Measurements from ENCODE around the gene LGALS7B. TPM values are rescaled to one million over a fixed set of nuclear protein-coding genes. Genes with fewer than 3 reads are reported as not detected.
A peak's percentile ranks its signal among the peaks of the same experiment; 100 is the strongest.
"Not testable (repeated sequence)": the region's sequence is repeated elsewhere in the genome, so short reads cannot be mapped to it uniquely, and the experiment has no call there.

Gene LGALS7B
- total and polyA plus RNA-seq, 10 donors = 1.1 to 167 (median 33.5) TPM; not detected in 3

DNA sequence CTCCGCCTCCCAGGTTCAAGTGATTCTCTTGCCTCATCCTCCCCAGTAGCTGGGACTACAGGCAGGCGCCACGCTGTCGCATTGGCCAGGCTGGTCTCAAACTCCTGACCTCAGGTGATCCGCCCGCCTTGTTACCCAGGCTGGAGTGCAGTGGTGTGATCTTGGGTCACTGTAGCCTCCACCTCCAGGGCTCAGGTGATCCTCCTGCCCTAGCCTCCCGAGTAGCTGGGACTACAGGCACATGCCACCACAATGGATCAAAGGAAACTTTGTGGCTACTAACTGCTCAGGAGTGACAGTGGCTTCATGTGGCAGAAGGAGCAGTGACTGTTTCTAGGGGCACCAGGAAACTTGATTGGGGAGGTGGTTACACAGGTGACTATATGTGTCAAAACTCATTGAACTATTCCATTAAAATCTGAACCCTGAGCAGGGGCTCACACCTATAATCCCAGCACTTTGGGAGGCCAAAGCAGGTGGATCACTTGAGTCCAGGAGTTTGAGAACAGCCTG is 3.8 kb upstream of the LGALS7B start:
- peaks cover 0 to 4% (median 0%) of the 10 kb centered on the region in 7 donors for H3K27me3 ChIP-seq (replicated peaks in 1 of 7)
- WGBS, 5 donors = 91 to 98% (median 95%) methylated on average over 6 to 7 of the region's 7 CpGs
- no peak overlapping the region for H3K27ac ChIP-seq
- no peaks in the 10 kb centered on the region for H3K36me3 ChIP-seq
- no peaks in the 10 kb centered on the region for H3K9me3 ChIP-seq
- TF ChIP-seq, protein P1, sequence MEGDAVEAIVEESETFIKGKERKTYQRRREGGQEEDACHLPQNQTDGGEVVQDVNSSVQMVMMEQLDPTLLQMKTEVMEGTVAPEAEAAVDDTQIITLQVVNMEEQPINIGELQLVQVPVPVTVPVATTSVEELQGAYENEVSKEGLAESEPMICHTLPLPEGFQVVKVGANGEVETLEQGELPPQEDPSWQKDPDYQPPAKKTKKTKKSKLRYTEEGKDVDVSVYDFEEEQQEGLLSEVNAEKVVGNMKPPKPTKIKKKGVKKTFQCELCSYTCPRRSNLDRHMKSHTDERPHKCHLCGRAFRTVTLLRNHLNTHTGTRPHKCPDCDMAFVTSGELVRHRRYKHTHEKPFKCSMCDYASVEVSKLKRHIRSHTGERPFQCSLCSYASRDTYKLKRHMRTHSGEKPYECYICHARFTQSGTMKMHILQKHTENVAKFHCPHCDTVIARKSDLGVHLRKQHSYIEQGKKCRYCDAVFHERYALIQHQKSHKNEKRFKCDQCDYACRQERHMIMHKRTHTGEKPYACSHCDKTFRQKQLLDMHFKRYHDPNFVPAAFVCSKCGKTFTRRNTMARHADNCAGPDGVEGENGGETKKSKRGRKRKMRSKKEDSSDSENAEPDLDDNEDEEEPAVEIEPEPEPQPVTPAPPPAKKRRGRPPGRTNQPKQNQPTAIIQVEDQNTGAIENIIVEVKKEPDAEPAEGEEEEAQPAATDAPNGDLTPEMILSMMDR (IDR thresholded peaks at IDR 0.05 in 8 of 11, conservative IDR thresholded peaks at IDR 0.05 in 3 of 11) = no peak
- TF ChIP-seq POLR2A (IDR thresholded peaks at IDR 0.05) (no peak), POLR2AphosphoS5 (IDR thresholded peaks at IDR 0.05) (no peak)
- intact Hi-C loops (cut with DNase I; ENCODE audit: low total_unique reads) = no loop called here
- DNase-seq = peak; percentile 36
- no peak overlapping the region for H3K4me3 ChIP-seq
- H3K4me1 ChIP-seq = no peaks in the 10 kb centered on the region

DNA sequence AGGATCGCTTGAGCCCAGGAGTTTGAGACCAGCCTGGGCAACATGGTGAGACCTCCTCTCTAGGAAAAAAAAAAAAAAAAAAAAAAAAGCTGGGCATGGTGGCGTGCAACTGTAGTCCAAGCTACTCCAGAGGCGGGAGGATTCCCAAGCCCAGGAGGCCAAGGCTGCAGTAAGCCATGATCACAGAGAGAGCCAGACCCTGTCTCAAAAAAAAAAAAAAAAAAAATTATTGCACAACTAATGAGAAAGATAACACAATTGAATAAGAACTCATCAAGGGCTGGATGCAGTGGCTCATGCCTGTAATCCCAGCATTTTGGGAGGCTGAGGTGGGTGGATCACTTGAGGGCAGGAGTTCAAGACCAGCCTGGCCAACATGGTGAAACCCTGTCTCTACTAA is 2.9 kb upstream of the LGALS7B start:
- DNase-seq; H3K27ac ChIP-seq; H3K4me1 ChIP-seq; intact Hi-C loops (cut with DNase I; ENCODE audit: low total_unique reads); H3K27me3 ChIP-seq (replicated peaks in 1 of 7); H3K9me3 ChIP-seq; H3K36me3 ChIP-seq; H3K4me3 ChIP-seq: not testable (repeated sequence)
- 87 to 100% (median 96%) methylated on average over 3 of the region's 3 CpGs for WGBS, 5 donors

DNA sequence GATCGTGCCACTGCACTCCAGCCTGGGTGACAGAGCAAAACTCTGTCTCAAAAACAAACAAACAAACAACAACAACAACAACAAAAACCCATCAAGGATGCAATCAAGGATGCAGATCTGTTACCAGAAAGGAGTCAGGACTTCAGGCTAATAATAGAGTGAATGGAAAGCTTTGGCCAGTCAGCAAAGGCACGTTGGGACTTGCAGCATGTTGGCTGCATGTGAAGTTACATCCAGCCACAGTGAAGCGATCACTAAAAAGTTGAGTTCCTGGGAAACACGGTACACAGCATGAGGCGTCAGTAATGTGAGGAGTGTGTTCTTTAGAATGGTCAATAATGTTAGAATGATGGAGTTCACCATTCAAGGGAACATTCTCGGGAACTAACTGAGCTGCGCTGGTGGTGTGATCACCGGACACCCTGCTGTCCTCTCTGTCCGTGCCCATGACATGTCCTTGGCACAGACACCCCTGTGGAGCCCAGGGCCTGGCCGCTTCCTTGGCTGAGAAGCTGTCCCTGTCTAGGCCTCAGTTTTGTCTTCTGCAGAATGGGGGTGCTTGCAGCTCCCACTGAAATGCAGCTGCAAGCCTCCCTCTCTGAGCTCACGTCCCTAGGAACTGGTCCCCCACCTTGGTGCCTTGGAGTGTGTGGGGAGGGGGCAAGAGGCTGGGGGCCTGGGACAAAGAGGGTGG is 2.3 kb upstream of the LGALS7B start:
- TF ChIP-seq POLR2A (IDR thresholded peaks at IDR 0.05) (no peak), POLR2AphosphoS5 (IDR thresholded peaks at IDR 0.05) (no peak)
- TF ChIP-seq, protein P1 (IDR thresholded peaks at IDR 0.05 in 8 of 11, conservative IDR thresholded peaks at IDR 0.05 in 3 of 11) = no peak
- DNase-seq = peak; percentile 61
- intact Hi-C loops (cut with DNase I; ENCODE audit: low total_unique reads) = no loop called here
- no peaks in the 10 kb centered on the region for H3K9me3 ChIP-seq
- H3K4me3 ChIP-seq = no peak overlapping the region
- no peak overlapping the region for H3K27ac ChIP-seq
- WGBS, 5 donors = 66 to 89% (median 86%) methylated on average over 9 to 11 of the region's 11 CpGs
- no peaks in the 10 kb centered on the region for H3K4me1 ChIP-seq
- no peaks in the 10 kb centered on the region for H3K27me3 ChIP-seq (replicated peaks in 1 of 7)
- no peaks in the 10 kb centered on the region for H3K36me3 ChIP-seq

DNA sequence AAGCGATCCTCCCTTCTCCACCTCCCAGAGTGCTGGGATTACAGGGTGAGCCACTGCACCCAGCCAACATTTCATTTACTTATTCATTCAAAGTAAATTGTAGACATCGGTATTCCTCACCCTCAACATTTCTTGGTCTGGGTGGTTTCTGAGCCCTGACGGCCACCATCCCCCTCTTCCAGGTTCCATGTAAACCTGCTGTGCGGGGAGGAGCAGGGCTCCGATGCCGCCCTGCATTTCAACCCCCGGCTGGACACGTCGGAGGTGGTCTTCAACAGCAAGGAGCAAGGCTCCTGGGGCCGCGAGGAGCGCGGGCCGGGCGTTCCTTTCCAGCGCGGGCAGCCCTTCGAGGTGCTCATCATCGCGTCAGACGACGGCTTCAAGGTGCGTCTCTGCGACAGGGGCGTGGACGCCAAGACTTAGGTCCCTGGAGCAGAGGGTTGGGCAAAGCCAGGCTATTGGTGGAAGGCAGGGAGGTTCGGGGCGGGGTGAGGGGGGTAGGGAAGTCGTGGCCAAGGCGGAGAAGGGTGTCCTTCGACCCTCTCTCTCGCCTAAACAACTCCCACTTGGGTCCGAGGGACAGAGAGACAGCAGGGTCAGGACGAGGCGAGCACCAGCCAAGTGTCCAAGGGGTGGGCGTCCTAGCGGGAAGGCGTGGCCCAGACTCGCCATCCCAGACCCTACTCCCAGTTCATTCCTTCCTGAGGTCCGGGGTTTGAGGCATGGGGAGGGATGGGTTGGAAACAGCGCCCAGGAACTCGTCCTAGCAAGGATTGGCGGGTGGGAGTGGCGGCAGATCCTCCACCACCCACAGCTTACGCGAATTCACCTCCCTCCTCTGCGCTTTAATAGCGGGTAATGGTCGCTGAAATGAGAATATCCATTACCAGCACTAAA is 1.8 kb downstream of the LGALS7B start:
- peaks cover 0 to 20% (median 10%) of the 10 kb centered on the region in 6 donors for H3K4me1 ChIP-seq
- H3K4me3 ChIP-seq = peak overlapping the region in 2 of 8 donors; percentile 18 to 48
- H3K27me3 ChIP-seq (replicated peaks in 1 of 7); intact Hi-C loops (cut with DNase I; ENCODE audit: low total_unique reads); H3K36me3 ChIP-seq; DNase-seq; H3K9me3 ChIP-seq: not testable (repeated sequence)
- 83 to 100% (median 86%) methylated on average over 2 to 18 of the region's 49 CpGs for WGBS, 5 donors
- H3K27ac ChIP-seq = peak overlapping the region in 2 of 8 donors; percentile 65 to 70

DNA sequence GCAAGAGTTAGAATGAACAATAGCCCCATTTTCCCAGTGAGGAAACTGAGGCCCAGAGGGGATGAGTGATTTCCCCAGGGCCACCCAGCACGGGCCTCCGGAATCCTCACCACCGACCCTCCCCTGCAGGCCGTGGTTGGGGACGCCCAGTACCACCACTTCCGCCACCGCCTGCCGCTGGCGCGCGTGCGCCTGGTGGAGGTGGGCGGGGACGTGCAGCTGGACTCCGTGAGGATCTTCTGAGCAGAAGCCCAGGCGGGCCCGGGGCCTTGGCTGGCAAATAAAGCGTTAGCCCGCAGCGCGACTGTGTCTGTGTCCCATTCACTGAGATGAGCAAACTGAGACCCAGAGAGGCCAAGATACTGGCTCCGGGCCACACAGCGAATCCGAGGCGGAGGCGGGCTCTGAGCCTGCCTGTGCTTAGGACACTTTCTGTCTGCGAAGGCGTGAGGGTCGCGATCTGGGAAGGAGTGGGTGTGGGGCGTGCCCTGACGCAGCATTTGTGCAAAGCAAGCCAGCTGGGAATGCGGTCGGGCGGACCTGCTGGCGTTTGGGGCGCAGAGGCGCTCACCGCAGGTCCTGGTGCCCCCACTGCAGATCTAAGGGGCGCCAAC is 2.6 kb downstream of the LGALS7B start:
- WGBS, 5 donors = no CpG with 5 or more reads among the region's 40 CpGs
- H3K27me3 ChIP-seq (replicated peaks in 1 of 7); H3K9me3 ChIP-seq; DNase-seq; intact Hi-C loops (cut with DNase I; ENCODE audit: low total_unique reads); H3K36me3 ChIP-seq: not testable (repeated sequence)
- Histone ChIP-seq H3K27ac (peak overlapping the region in 2 of 8 donors; percentile 65 to 70), H3K4me1 (peaks cover 0 to 20% (median 10%) of the 10 kb centered on the region in 6 donors), H3K4me3 (peak overlapping the region in 2 of 8 donors; percentile 18 to 48)

Data from spleen (tissue), 11 donors.